SK-N-SH (cell line): ENCODE results near the gene RAB3D. TPM values are rescaled to one million over a fixed set of nuclear protein-coding genes. Genes with fewer than 3 reads are reported as not detected.

Experiments
- CTCF ChIA-PET: fragments of 300-600, 350-600 bp; formaldehyde crosslinking; extraction: SDS; loops from one replicate; lab custom pipeline; 2021; lab: Yijun Ruan, JAX
- POLR2A ChIA-PET: fragments of 350-600 bp; sonication (Branson Sonifier 250); formaldehyde crosslinking; extraction: SDS; loops from one replicate; lab custom pipeline; 2020; ENCODE audit warnings: antibody characterized with exemption, inconsistent platforms; lab: Yijun Ruan, JAX
- DNase-seq: peaks from one replicate; pipeline ENCODE4 v3.0.0; 2012
- H2AFZ ChIP-seq: fragments of 200-600 bp; sonication (generic); 2 replicates; pipeline ENCODE4 v1.8.1; 2016; ENCODE audit warnings: antibody characterized with exemption, mild to moderate bottlenecking, low read depth
- H3F3A ChIP-seq: fragments of 200-600 bp; sonication (generic); replicated peaks from 2 replicates; pipeline ENCODE3; 2016; ENCODE audit warnings: antibody characterized with exemption, mild to moderate bottlenecking; ENCODE audit not compliant: insufficient read depth
- H3K27ac ChIP-seq, 2 experiments: fragments of 200-500 bp in 1 of 2; fragments of 200-600 bp in 1 of 2; sonication (Bioruptor generic) in 1 of 2; sonication (generic), shearing (Covaris generic) in 1 of 2; 2 replicates each; pipeline versions ENCODE4 v1.5.1 to v1.6.1; 2014 to 2016; ENCODE audit warnings: low read depth in 2 of 2, inconsistent platforms in 1 of 2, low read length in 1 of 2, mild to moderate bottlenecking in 1 of 2, mixed read lengths in 1 of 2
- H3K27me3 ChIP-seq: fragments of 200-600 bp; sonication (generic), shearing (Covaris generic); 2 replicates; pipeline ENCODE4 v1.6.1; 2016; ENCODE audit warnings: mixed run types; ENCODE audit not compliant: insufficient read depth
- H3K36me3 ChIP-seq, 2 experiments: fragments of 200-500 bp in 1 of 2; fragments of 200-600 bp in 1 of 2; sonication (Bioruptor generic) in 1 of 2; sonication (generic) in 1 of 2; replicated peaks in 1 of 2; 2 replicates each; pipeline versions ENCODE3 to v1.5.1; 2014 to 2016; ENCODE audit warnings: low read length in 1 of 2, mild to moderate bottlenecking in 1 of 2; ENCODE audit not compliant: insufficient read depth in 2 of 2, control insufficient read depth in 1 of 2
- H3K4me1 ChIP-seq, 2 experiments: fragments of 200-500 bp in 1 of 2; fragments of 200-600 bp in 1 of 2; sonication (Bioruptor generic) in 1 of 2; sonication (generic), shearing (Covaris generic) in 1 of 2; 2 replicates each; pipeline versions ENCODE4 v1.5.1 to v1.6.1; 2014 to 2016; ENCODE audit warnings: low read depth in 1 of 2, low read length in 1 of 2, mixed run types in 1 of 2; ENCODE audit not compliant: insufficient read depth in 2 of 2, control insufficient read depth in 1 of 2
- H3K4me2 ChIP-seq: fragments of 200-600 bp; sonication (generic), shearing (Covaris generic); 2 replicates; pipeline ENCODE4 v1.6.1; 2017; ENCODE audit warnings: mixed run types
- H3K4me3 ChIP-seq, 2 experiments: fragments of 200-500 bp in 1 of 2; fragments of 200-600 bp in 1 of 2; sonication (Bioruptor generic) in 1 of 2; sonication (generic), shearing (Covaris generic) in 1 of 2; 2 replicates each; pipeline versions ENCODE4 v1.5.1 to v1.8.1; 2014 to 2016; ENCODE audit warnings: low read depth in 2 of 2, inconsistent platforms in 1 of 2, low read length in 1 of 2, mild to moderate bottlenecking in 1 of 2, mixed read lengths in 1 of 2, moderate library complexity in 1 of 2
- H3K79me2 ChIP-seq: fragments of 200-600 bp; sonication (generic); 2 replicates; pipeline ENCODE4 v1.8.1; 2017; ENCODE audit warnings: mild to moderate bottlenecking; ENCODE audit not compliant: insufficient read depth
- H3K9ac ChIP-seq: fragments of 200-600 bp; sonication (generic); 2 replicates; pipeline ENCODE4 v1.6.1; 2017; ENCODE audit warnings: mixed run types
- H3K9me2 ChIP-seq: fragments of 200-600 bp; sonication (generic); 2 replicates; pipeline ENCODE4 v1.6.1; 2017; ENCODE audit warnings: mixed run types
- H3K9me3 ChIP-seq: fragments of 200-600 bp; sonication (generic); 2 replicates; pipeline ENCODE4 v1.6.1; 2017; ENCODE audit warnings: mixed run types, mild to moderate bottlenecking, moderate library complexity
- H4K20me1 ChIP-seq: fragments of 200-600 bp; sonication (generic); 2 replicates; pipeline ENCODE4 v1.6.1; 2017; ENCODE audit warnings: mild to moderate bottlenecking, mixed run types; ENCODE audit not compliant: insufficient read depth
- GATA2 ChIP-seq: sonication (generic); formaldehyde crosslinking; IDR thresholded peaks from 2 replicates; pipeline ENCODE4 v1.5.0; 2020; ENCODE audit warnings: mild to moderate bottlenecking, missing genetic modification reagents
- NFIC ChIP-seq: IDR thresholded peaks from 2 replicates; pipeline ENCODE4 v1.4.0; 2012; ENCODE audit warnings: borderline replicate concordance
- TAF1 ChIP-seq: IDR thresholded peaks from 2 replicates; pipeline ENCODE4 v1.6.1; 2012; ENCODE audit warnings: low read depth, mild to moderate bottlenecking, low read length, moderate library complexity, borderline replicate concordance
- TEAD4 ChIP-seq: IDR thresholded peaks from 2 replicates; pipeline ENCODE4 v1.4.0; 2012; ENCODE audit warnings: mild to moderate bottlenecking, borderline replicate concordance; ENCODE audit not compliant: insufficient read depth
- ZBTB33 ChIP-seq: IDR thresholded peaks from 2 replicates; pipeline ENCODE4 v1.4.0; 2012; ENCODE audit warnings: low read depth, borderline replicate concordance
- WGBS: methylation state at CpG from one replicate; pipeline ENCODE4 v1.1.6; 2017; ENCODE audit warnings: low lambda C conversion rate; 5-methylcytosine and 5-hydroxymethylcytosine counted together
- polyA plus RNA-seq, 3 experiments: library from polyadenylated mRNA; depleted of rRNA; stranded (reverse); fragments of >200 nt; gene quantifications; 2 replicates each; pipeline ENCODE4 v1.2.3, GENCODE V29; 2012

The RAB3D gene
- polyA plus RNA-seq, 1 of the 3 experiments (the other 2 are of a cell fraction), result 27.0 TPM

- no peaks in the 10 kb centered on the region for H3K9me2 ChIP-seq
- ChIA-PET POLR2A (no interaction called here), CTCF (interaction anchor here (0.6 to 1.5 kb wide), 6 partner anchors 9 to 92 kb away, joined by 3 to 5 read pairs (median 3); no protein-coding TSS in a partner anchor)
- H4K20me1 ChIP-seq, result no peaks in the 10 kb centered on the region
- H3K4me3 ChIP-seq, result no peak overlapping the region
- H3K4me2 ChIP-seq, result no peak overlapping the region
- no peaks in the 10 kb centered on the region for H3F3A ChIP-seq
- WGBS, result 74% methylated on average over 6 of the region's 6 CpGs
- no peaks in the 10 kb centered on the region for H3K36me3 ChIP-seq
- no peak for DNase-seq
- H3K27ac ChIP-seq, result no peak overlapping the region
- no peaks in the 10 kb centered on the region for H3K9me3 ChIP-seq
- no peaks in the 10 kb centered on the region for H3K79me2 ChIP-seq
- TF ChIP-seq TAF1, result no peak
- H3K9ac ChIP-seq, result no peak overlapping the region
- no peaks in the 10 kb centered on the region for H3K27me3 ChIP-seq
- H3K4me1 ChIP-seq, result peaks cover 0 to 3% of the 10 kb centered on the region in 2 experiments; a peak in 1 of 4 replicates
- H2AFZ ChIP-seq, result peak overlapping the region; percentile 51; the same call in 1 of the 2 replicates
Observed at GRCh38 chr19:11286312-11286974, 53.0 kb downstream of the RAB3D start.

- Histone ChIP-seq H3K9me3 (no peaks in the 10 kb centered on the region), H3K4me2 (no peak overlapping the region), H3K9me2 (no peaks in the 10 kb centered on the region), H3F3A (no peaks in the 10 kb centered on the region), H3K27me3 (no peaks in the 10 kb centered on the region), H4K20me1 (no peaks in the 10 kb centered on the region), H2AFZ (no peak overlapping the region), H3K27ac (no peak overlapping the region)
- TF ChIP-seq ZBTB33, result no peak
- TF ChIP-seq, all 33 proteins: peak for 0
- ChIA-PET POLR2A (no interaction called here), CTCF (interaction anchor here (1.0 to 1.2 kb wide), 2 partner anchors 9 to 198 kb away, joined by 3 to 4 read pairs; no protein-coding TSS in a partner anchor)
- H3K4me3 ChIP-seq, result no peak overlapping the region
- no peaks in the 10 kb centered on the region for H3K79me2 ChIP-seq
- peaks cover 0 to 5% of the 10 kb centered on the region in 2 experiments; a peak in 1 of 4 replicates for H3K4me1 ChIP-seq
- no peak for DNase-seq
- H3K9ac ChIP-seq, result no peak overlapping the region
- H3K36me3 ChIP-seq, result no peaks in the 10 kb centered on the region
- 81% methylated on average over 6 of the region's 6 CpGs for WGBS
Observed at GRCh38 chr19:11284515-11284914, 54.9 kb downstream of the RAB3D start.

GRCh38 chr19:11281356-11282049 is 58.0 kb downstream of the RAB3D start:
- no peak overlapping the region for H2AFZ ChIP-seq

More at GRCh38 chr19:11281356-11282049, 58.0 kb downstream of the RAB3D start:
- no peak for TF ChIP-seq TEAD4
- peak; percentile 25; the same call in 1 of the 2 replicates for TF ChIP-seq NFIC
- 0 out of 2 replicates have a peak, but pooled peaks have one; percentile 12 for TF ChIP-seq GATA2 (CRISPR knock-in tag)
- H3K79me2 ChIP-seq, result no peaks in the 10 kb centered on the region
- H3K36me3 ChIP-seq, result no peaks in the 10 kb centered on the region
- ChIA-PET POLR2A (interaction anchor here (1.2 kb wide), 1 partner anchor 94 kb away, joined by 3 read pairs; no protein-coding TSS in a partner anchor), CTCF (interaction anchor here (0.8 to 1.3 kb wide), 8 partner anchors 12 to 201 kb away, joined by 3 to 5 read pairs (median 3); no protein-coding TSS in a partner anchor)
- peak overlapping the region; percentile 28; the same call in 1 of the 2 replicates for H3K4me2 ChIP-seq
- peaks cover 0 to 5% of the 10 kb centered on the region in 2 experiments; a peak in 1 of 4 replicates for H3K4me1 ChIP-seq
- no peaks in the 10 kb centered on the region for H3K9me2 ChIP-seq
- H3K9me3 ChIP-seq, result no peaks in the 10 kb centered on the region
- no peak overlapping the region for H3K4me3 ChIP-seq
- peak overlapping the region in 1 of 2 experiments; percentile 5; a peak in 2 of 4 replicates for H3K27ac ChIP-seq
- H3K9ac ChIP-seq, result no peak overlapping the region
- no peaks in the 10 kb centered on the region; the same call in 1 of the 2 replicates for H3K27me3 ChIP-seq
- no peaks in the 10 kb centered on the region for H4K20me1 ChIP-seq
- 25% methylated on average over 11 of the region's 11 CpGs for WGBS
- H3F3A ChIP-seq, result no peaks in the 10 kb centered on the region
- peak; percentile 67 for DNase-seq
